GM18526 (cell line): ENCODE measurements around the gene STK32A.

ENCODE experiments used
- POLR2A ChIP-seq: IDR thresholded peaks from 3 replicates; pipeline ENCODE4 v1.6.1; 2011; ENCODE audit not compliant: insufficient read length; ENCODE audit errors: extremely low read depth

Gene STK32A

GRCh38 chr5:147360816-147361215, 126.0 kb downstream of the STK32A start:
- TF ChIP-seq POLR2A, result no peak

GRCh38 chr5:147361441-147362175, 126.8 kb downstream of the STK32A start:
- TF ChIP-seq POLR2A, result no peak

- no peak for TF ChIP-seq POLR2A
These were observed 135.0 kb downstream of the STK32A start for GRCh38 chr5:147369742-147370374.

GRCh38 chr5:147371290-147371689, 136.5 kb downstream of the STK32A start:
- no peak for TF ChIP-seq POLR2A

- no peak for TF ChIP-seq POLR2A
These were observed 137.4 kb downstream of the STK32A start for GRCh38 chr5:147372191-147372590.

GRCh38 chr5:147373328-147373727, 138.5 kb downstream of the STK32A start:
- TF ChIP-seq POLR2A, result no peak

- no peak for TF ChIP-seq POLR2A
These were observed 140.3 kb downstream of the STK32A start for GRCh38 chr5:147375151-147375550.

GRCh38 chr5:147377682-147378081, 142.9 kb downstream of the STK32A start:
- no peak for TF ChIP-seq POLR2A

- no peak for TF ChIP-seq POLR2A
These were observed 146.7 kb downstream of the STK32A start for GRCh38 chr5:147381555-147381954.

- no peak for TF ChIP-seq POLR2A
These were observed 147.9 kb downstream of the STK32A start for GRCh38 chr5:147382776-147383175.

- TF ChIP-seq POLR2A, result no peak
These were observed 149.7 kb downstream of the STK32A start for GRCh38 chr5:147384346-147385193.

- TF ChIP-seq POLR2A, result no peak
These were observed 152.3 kb downstream of the STK32A start for GRCh38 chr5:147387109-147387508.

GRCh38 chr5:147388184-147389108, 153.6 kb downstream of the STK32A start:
- no peak for TF ChIP-seq POLR2A

GRCh38 chr5:147390654-147391225, 155.9 kb downstream of the STK32A start:
- TF ChIP-seq POLR2A, result no peak

- no peak for TF ChIP-seq POLR2A
These were observed 157.0 kb downstream of the STK32A start for GRCh38 chr5:147391781-147392180.
